Upper lobe of left lung (tissue), 4 donors: ENCODE results near the gene TMEM30A.

ENCODE experiments used
- EP300 ChIP-seq, 4 donors: sonication (generic); formaldehyde crosslinking; IDR thresholded peaks; one replicate each; pipeline ENCODE4 v1.5.1; 2017; ENCODE audit warnings: antibody characterized with exemption in 4 of 4, control low read depth in 2 of 4
- POLR2A ChIP-seq, 4 donors: fragments of 450-650 bp; IDR thresholded peaks; one replicate each; pipeline ENCODE4 v1.5.1; 2016 to 2017; ENCODE audit warnings: antibody characterized with exemption in 4 of 4, mild to moderate bottlenecking in 2 of 4

DNA sequence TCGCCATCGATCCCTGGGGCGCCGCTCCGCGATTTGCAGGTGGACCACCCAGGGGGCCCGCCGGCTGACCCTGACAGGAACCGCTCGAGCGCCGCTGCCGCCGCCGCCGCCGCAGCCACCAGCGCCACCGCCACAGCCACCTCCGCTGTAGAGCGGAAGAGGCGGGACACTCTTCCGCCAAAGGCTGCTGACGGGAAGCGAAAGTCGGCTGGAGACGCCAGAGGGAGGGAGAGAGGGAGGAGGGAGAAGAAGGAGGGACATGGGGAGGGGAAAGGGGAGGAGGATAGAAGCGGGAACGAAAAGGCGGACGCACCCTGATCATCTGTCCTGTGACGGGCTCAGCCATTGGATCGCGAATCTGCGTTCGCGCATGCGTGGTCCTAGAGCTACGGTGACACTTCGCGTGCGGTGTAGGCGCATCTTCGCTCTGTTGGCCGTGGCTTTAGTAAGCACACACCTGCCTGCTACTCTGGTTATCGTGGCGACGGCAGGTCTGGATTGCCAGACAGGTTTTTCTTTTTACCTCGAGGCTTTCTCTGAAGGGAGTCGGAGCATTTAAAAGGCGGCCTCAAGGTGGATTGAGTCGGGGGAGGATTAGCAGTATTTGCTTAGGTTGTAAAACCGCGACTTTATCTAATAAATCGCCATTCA lies at the start of gene TMEM30A:
- TF ChIP-seq EP300 (IDR thresholded peaks at IDR 0.05) (peak in 2 of 4 donors; percentile 55 to 86), POLR2A (IDR thresholded peaks at IDR 0.05) (peak in 3 of 4 donors; percentile 67 to 97 (median 91))
